MM.1S (cell line): ENCODE measurements around the gene PRKG1.

Experiments
- DNase-seq: peaks from one replicate; pipeline ENCODE4 v3.0.0-alpha.2; 2015
- H2AFZ ChIP-seq: fragments of 300-600 bp; sonication (generic); 2 replicates; pipeline ENCODE4 v1.6.0; 2016; ENCODE audit warnings: antibody characterized with exemption, low read length
- H3F3A ChIP-seq: fragments of 300-600 bp; sonication (generic); 2 replicates; pipeline ENCODE4 v1.6.1; 2016; ENCODE audit warnings: mild to moderate bottlenecking, antibody characterized with exemption, low read length, moderate library complexity, mixed read lengths; ENCODE audit not compliant: insufficient read depth
- H3K27ac ChIP-seq: fragments of 300-600 bp; sonication (generic); 2 replicates; pipeline ENCODE4 v1.5.1; 2016; ENCODE audit warnings: mild to moderate bottlenecking, low read length
- H3K27me3 ChIP-seq: fragments of 300-600 bp; sonication (generic); replicated peaks from 2 replicates; pipeline ENCODE4 v1.6.0; 2016; ENCODE audit warnings: low read length; ENCODE audit not compliant: insufficient read depth
- H3K36me3 ChIP-seq: fragments of 300-600 bp; sonication (generic); replicated peaks from 2 replicates; pipeline ENCODE4 v1.6.1; 2016; ENCODE audit warnings: mild to moderate bottlenecking, low read length, mixed read lengths; ENCODE audit not compliant: insufficient read depth
- H3K4me1 ChIP-seq: fragments of 300-600 bp; sonication (generic); 2 replicates; pipeline ENCODE4 v1.6.1; 2016; ENCODE audit warnings: low read length, mixed read lengths
- H3K4me2 ChIP-seq: fragments of 300-600 bp; sonication (generic); 2 replicates; pipeline ENCODE4 v1.6.0; 2016; ENCODE audit warnings: low read depth, low read length
- H3K4me3 ChIP-seq: fragments of 300-600 bp; sonication (generic); 2 replicates; pipeline ENCODE4 v1.5.1; 2016; ENCODE audit warnings: low read length, mixed read lengths
- H3K79me2 ChIP-seq: fragments of 300-600 bp; sonication (generic); 2 replicates; pipeline ENCODE4 v1.6.1; 2016; ENCODE audit warnings: mixed run types, low read length, mixed read lengths
- H3K9ac ChIP-seq: fragments of 300-600 bp; sonication (generic); 2 replicates; pipeline ENCODE4 v1.6.1; 2016; ENCODE audit warnings: low read length, mixed read lengths
- H3K9me2 ChIP-seq: fragments of 300-600 bp; sonication (generic); replicated peaks from 2 replicates; pipeline ENCODE4 v1.6.1; 2016; ENCODE audit warnings: mild to moderate bottlenecking, low read length, mixed read lengths; ENCODE audit not compliant: insufficient read depth
- H3K9me3 ChIP-seq: fragments of 300-600 bp; sonication (generic); replicated peaks from 2 replicates; pipeline ENCODE4 v1.6.1; 2016; ENCODE audit warnings: mild to moderate bottlenecking, low read length, mixed read lengths; ENCODE audit not compliant: insufficient read depth
- H4K20me1 ChIP-seq: fragments of 300-600 bp; sonication (generic); 2 replicates; pipeline ENCODE4 v1.6.1; 2016; ENCODE audit warnings: mild to moderate bottlenecking, low read length, moderate library complexity, mixed read lengths; ENCODE audit not compliant: insufficient read depth
- EZH2 ChIP-seq: fragments of 300-600 bp; sonication (generic); optimal IDR thresholded peaks from 2 replicates; pipeline ENCODE3; 2017; ENCODE audit warnings: low read depth, mild to moderate bottlenecking, antibody characterized with exemption, low read length, mixed read lengths
- EZH2phosphoT487 ChIP-seq: fragments of 300-600 bp; sonication (generic); IDR thresholded peaks from 2 replicates; pipeline ENCODE4 v1.6.1; 2018; ENCODE audit warnings: antibody characterized with exemption, low read length
- TF ChIP-seq, protein P1 (sequence below): fragments of 300-600 bp; sonication (generic); IDR thresholded peaks from 2 replicates; pipeline ENCODE4 v1.5.1; 2016; ENCODE audit warnings: antibody characterized with exemption, low read length, mixed read lengths

PRKG1 gene

DNA sequence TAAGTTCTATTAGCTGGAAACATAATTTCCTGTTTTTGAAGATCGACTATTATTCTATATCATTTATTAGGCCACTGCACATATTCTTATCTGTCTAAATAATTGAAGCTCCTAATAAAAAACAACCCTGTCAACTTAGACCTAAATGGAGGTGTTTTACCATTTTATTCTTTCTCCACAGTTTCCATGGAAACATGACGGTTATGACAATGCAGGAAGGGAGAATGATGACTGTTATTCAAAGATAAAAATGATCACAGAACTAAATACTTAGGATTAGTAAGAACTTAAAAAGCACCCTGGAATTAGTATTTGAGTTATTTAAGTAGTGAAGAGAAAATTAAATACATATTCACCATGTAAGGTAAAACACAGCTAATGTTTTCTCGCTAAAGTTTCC is 1119.9 kb downstream of the PRKG1 start:
- Histone ChIP-seq H3K9ac (no peak overlapping the region), H3K9me2 (no peaks in the 10 kb centered on the region), H3F3A (no peaks in the 10 kb centered on the region), H3K79me2 (no peaks in the 10 kb centered on the region), H3K27me3 (no peaks in the 10 kb centered on the region), H2AFZ (no peak overlapping the region), H3K4me1 (no peaks in the 10 kb centered on the region), H3K4me3 (no peak overlapping the region), H3K27ac (no peak overlapping the region), H3K9me3 (no peaks in the 10 kb centered on the region), H3K36me3 (no peaks in the 10 kb centered on the region), H4K20me1 (no peaks in the 10 kb centered on the region), H3K4me2 (no peak overlapping the region)
- TF ChIP-seq, protein P1, sequence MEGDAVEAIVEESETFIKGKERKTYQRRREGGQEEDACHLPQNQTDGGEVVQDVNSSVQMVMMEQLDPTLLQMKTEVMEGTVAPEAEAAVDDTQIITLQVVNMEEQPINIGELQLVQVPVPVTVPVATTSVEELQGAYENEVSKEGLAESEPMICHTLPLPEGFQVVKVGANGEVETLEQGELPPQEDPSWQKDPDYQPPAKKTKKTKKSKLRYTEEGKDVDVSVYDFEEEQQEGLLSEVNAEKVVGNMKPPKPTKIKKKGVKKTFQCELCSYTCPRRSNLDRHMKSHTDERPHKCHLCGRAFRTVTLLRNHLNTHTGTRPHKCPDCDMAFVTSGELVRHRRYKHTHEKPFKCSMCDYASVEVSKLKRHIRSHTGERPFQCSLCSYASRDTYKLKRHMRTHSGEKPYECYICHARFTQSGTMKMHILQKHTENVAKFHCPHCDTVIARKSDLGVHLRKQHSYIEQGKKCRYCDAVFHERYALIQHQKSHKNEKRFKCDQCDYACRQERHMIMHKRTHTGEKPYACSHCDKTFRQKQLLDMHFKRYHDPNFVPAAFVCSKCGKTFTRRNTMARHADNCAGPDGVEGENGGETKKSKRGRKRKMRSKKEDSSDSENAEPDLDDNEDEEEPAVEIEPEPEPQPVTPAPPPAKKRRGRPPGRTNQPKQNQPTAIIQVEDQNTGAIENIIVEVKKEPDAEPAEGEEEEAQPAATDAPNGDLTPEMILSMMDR: no peak
- no peak for TF ChIP-seq EZH2phosphoT487
- no peak for TF ChIP-seq EZH2
- DNase-seq: no peak

DNA sequence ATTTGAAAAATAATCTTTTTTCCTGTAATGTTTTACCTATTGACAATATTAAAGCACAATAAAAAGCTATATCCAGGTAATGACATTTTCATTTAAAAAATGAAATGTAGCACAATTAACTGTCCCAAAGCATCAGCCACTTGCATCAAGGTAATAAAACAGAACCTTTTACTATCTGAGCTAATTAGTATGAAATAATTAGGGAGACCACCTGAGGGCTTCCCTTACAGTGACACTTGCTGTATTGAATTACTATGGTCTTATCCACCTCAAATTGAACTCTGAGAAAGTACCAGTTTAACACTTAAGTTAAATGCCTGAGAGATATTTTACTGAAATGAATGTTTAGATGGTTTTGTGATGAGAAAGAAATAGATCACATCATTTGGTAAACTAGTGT is 1120.4 kb downstream of the PRKG1 start:
- DNase-seq: no peak
- no peaks in the 10 kb centered on the region for H3K9me2 ChIP-seq
- H2AFZ ChIP-seq: no peak overlapping the region
- no peaks in the 10 kb centered on the region for H3K9me3 ChIP-seq
- no peaks in the 10 kb centered on the region for H4K20me1 ChIP-seq
- H3K27ac ChIP-seq: no peak overlapping the region
- no peaks in the 10 kb centered on the region for H3K36me3 ChIP-seq
- no peak overlapping the region for H3K4me2 ChIP-seq
- H3F3A ChIP-seq: no peaks in the 10 kb centered on the region
- no peaks in the 10 kb centered on the region for H3K79me2 ChIP-seq
- no peak overlapping the region for H3K9ac ChIP-seq
- TF ChIP-seq EZH2 (no peak), EZH2phosphoT487 (no peak)
- TF ChIP-seq, protein P1: no peak
- no peak overlapping the region for H3K4me3 ChIP-seq
- H3K4me1 ChIP-seq: no peaks in the 10 kb centered on the region
- H3K27me3 ChIP-seq: no peaks in the 10 kb centered on the region

DNA sequence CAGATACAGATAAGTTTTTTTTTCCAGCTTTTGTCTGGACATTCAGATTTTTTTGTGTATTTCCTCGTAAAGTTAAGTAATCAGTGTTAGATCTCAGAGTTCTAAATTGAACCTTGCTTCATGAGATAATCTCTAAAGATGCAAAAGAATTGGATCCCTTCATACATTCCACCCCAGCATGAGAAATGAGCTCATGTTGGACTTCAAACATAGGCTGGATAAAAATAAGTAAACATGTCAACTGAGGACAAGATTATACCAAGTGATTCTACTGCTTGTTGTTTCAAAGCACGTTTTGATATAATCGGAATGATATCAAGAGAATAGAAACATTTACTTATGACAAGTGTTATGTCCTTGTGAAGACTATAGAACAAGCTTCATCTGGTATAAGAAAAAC is 1122.8 kb downstream of the PRKG1 start:
- Histone ChIP-seq H3K4me1 (no peaks in the 10 kb centered on the region), H3K4me3 (no peak overlapping the region), H3K9me2 (no peaks in the 10 kb centered on the region), H3K9me3 (no peaks in the 10 kb centered on the region), H3K36me3 (no peaks in the 10 kb centered on the region), H3K4me2 (no peak overlapping the region), H3K9ac (no peak overlapping the region), H3F3A (no peaks in the 10 kb centered on the region), H3K79me2 (no peaks in the 10 kb centered on the region), H3K27me3 (no peaks in the 10 kb centered on the region), H2AFZ (no peak overlapping the region), H3K27ac (no peak overlapping the region), H4K20me1 (no peaks in the 10 kb centered on the region)
- TF ChIP-seq EZH2phosphoT487: no peak
- TF ChIP-seq, protein P1: no peak
- TF ChIP-seq EZH2: no peak
- no peak for DNase-seq
